Measurements from ENCODE around the gene CRY2. TPM values are rescaled to one million over a fixed set of nuclear protein-coding genes. Genes with fewer than 3 reads are reported as not detected.

Gene CRY2
- polyA plus RNA-seq, 1 of the 3 experiments (the other 2 are of a cell fraction): 6.7 TPM

GRCh38 chr11:45846174-45846675 lies 1.1 kb upstream of the CRY2 start (continued):
- TF ChIP-seq TEAD4 (IDR thresholded peaks at IDR 0.05; ENCODE audit: borderline replicate concordance, insufficient read depth) (no peak), FOSL2 (IDR thresholded peaks at IDR 0.05; ENCODE audit: borderline replicate concordance, low read depth) (no peak)

DNA sequence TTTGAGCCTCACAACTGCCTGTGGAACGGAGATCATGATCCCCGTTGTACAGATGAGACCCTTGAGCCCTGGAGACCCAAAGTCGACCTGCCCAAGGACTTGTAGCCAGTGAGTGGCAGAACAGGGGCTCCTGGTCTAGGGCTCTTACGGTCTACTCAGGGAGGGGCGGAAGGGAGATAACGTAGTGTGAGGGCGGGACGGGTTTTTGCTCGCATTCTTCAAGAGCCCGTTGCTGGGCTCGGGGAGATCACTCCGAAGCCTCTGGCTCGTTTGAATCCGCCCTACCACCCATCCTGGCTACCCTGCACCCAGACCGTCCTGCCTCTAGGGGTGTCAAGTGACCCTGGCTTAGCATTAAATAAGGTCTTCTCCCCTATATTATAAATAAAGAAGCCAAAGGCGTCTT lies 639 bp downstream of the CRY2 start:
- 3% methylated on average over 15 of the region's 16 CpGs for WGBS (ENCODE audit: low lambda C conversion rate)
- Histone ChIP-seq H3K36me3 (replicated peaks in 1 of 2; ENCODE audit: control insufficient read depth in 1 of 2, insufficient read depth in 2 of 2, low read length in 1 of 2) (no peaks in the 10 kb centered on the region), H2AFZ (ENCODE audit: low read depth) (peak overlapping the region; percentile 63; the same call in 1 of the 2 replicates), H3K4me2 (peak overlapping the region; percentile 92), H4K20me1 (ENCODE audit: insufficient read depth) (peaks cover 36% of the 10 kb centered on the region), H3K79me2 (ENCODE audit: insufficient read depth) (peaks cover 54% of the 10 kb centered on the region), H3K27me3 (ENCODE audit: insufficient read depth) (no peaks in the 10 kb centered on the region), H3K9ac (peak overlapping the region; percentile 94), H3F3A (replicated peaks; ENCODE audit: insufficient read depth) (no peaks in the 10 kb centered on the region), H3K9me2 (no peaks in the 10 kb centered on the region), H3K27ac (ENCODE audit: low read depth in 2 of 2, low read length in 1 of 2) (peak overlapping the region; percentile 23 to 86), H3K4me3 (ENCODE audit: low read depth in 2 of 2, low read length in 1 of 2) (peak overlapping the region; percentile 92 to 97), H3K4me1 (ENCODE audit: control insufficient read depth in 1 of 2, insufficient read depth in 2 of 2, low read depth in 1 of 2, low read length in 1 of 2) (peaks cover 11 to 20% of the 10 kb centered on the region in 2 experiments), H3K9me3 (no peaks in the 10 kb centered on the region)
- peak; percentile 38 for TF ChIP-seq CTCF (IDR thresholded peaks at IDR 0.05)
- TF ChIP-seq, protein P1, sequence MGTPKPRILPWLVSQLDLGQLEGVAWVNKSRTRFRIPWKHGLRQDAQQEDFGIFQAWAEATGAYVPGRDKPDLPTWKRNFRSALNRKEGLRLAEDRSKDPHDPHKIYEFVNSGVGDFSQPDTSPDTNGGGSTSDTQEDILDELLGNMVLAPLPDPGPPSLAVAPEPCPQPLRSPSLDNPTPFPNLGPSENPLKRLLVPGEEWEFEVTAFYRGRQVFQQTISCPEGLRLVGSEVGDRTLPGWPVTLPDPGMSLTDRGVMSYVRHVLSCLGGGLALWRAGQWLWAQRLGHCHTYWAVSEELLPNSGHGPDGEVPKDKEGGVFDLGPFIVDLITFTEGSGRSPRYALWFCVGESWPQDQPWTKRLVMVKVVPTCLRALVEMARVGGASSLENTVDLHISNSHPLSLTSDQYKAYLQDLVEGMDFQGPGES (IDR thresholded peaks at IDR 0.05; ENCODE audit: low read depth, low read length): no peak
- peak; percentile 52 for DNase-seq
- ChIA-PET CTCF (interaction anchor here (0.7 to 1.0 kb wide), 2 partner anchors 12 to 25 kb away, joined by 3 to 5 read pairs; no protein-coding TSS in a partner anchor), POLR2A (interaction anchor here (1.6 kb wide), 1 partner anchor 12 kb away, joined by 5 read pairs; no protein-coding TSS in a partner anchor)

- POLR2A ChIA-PET: no interaction called here
These were observed 1.4 kb downstream of the CRY2 start for GRCh38 chr11:45848654-45849081.

More at GRCh38 chr11:45848654-45849081, 1.4 kb downstream of the CRY2 start:
- TF ChIP-seq JUND (IDR thresholded peaks at IDR 0.05) (no peak), ZBTB33 (IDR thresholded peaks at IDR 0.05; ENCODE audit: borderline replicate concordance, low read depth) (no peak), NFIC (IDR thresholded peaks at IDR 0.05; ENCODE audit: borderline replicate concordance) (no peak)
- Histone ChIP-seq H2AFZ (ENCODE audit: low read depth) (no peak overlapping the region), H3K9me3 (no peaks in the 10 kb centered on the region), H3F3A (replicated peaks; ENCODE audit: insufficient read depth) (no peaks in the 10 kb centered on the region), H3K36me3 (replicated peaks in 1 of 2; ENCODE audit: control insufficient read depth in 1 of 2, insufficient read depth in 2 of 2, low read length in 1 of 2) (no peaks in the 10 kb centered on the region), H3K4me1 (ENCODE audit: control insufficient read depth in 1 of 2, insufficient read depth in 2 of 2, low read depth in 1 of 2, low read length in 1 of 2) (peaks cover 11 to 20% of the 10 kb centered on the region in 2 experiments), H3K4me3 (ENCODE audit: low read depth in 2 of 2, low read length in 1 of 2) (peak overlapping the region; percentile 92 to 97; a peak in 3 of 4 replicates), H3K9me2 (no peaks in the 10 kb centered on the region), H3K79me2 (ENCODE audit: insufficient read depth) (peaks cover 61% of the 10 kb centered on the region), H3K9ac (peak overlapping the region; percentile 94; the same call in 1 of the 2 replicates), H3K27ac (ENCODE audit: low read depth in 2 of 2, low read length in 1 of 2) (no peak overlapping the region), H4K20me1 (ENCODE audit: insufficient read depth) (peaks cover 43% of the 10 kb centered on the region), H3K4me2 (peak overlapping the region; percentile 92), H3K27me3 (ENCODE audit: insufficient read depth) (no peaks in the 10 kb centered on the region)
- DNase-seq: no peak
- 79% methylated on average over 8 of the region's 8 CpGs for WGBS (ENCODE audit: low lambda C conversion rate)
- CTCF ChIA-PET: interaction anchor here (0.7 to 1.0 kb wide), 2 partner anchors 11 to 24 kb away, joined by 3 to 5 read pairs; no protein-coding TSS in a partner anchor
